ENCODE measurements around the gene KDM2B.

The KDM2B gene

DNA sequence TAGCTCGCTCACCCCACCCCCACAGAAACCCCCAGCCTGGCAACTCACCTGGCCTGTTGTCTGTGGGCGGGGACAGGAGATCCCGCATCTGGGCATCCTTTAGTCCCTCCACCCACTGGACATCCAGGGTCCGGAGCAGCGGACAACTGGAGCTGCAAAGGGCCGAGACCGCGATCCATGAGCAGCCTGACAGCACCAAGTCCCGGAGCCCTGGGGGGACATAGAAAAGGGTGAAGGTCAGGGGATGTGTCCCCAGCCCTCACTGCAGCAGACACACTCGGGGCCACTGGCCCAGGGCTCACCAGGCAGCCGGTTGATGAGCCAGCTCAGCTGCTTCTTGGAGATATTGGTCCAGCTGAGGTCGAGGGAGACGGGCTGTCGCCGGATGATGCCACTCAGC lies 140.1 kb downstream of the KDM2B start:
- no peak for DNase-seq (ENCODE audit: extremely low read depth in 1 of 2, low read depth in 1 of 2)

DNA sequence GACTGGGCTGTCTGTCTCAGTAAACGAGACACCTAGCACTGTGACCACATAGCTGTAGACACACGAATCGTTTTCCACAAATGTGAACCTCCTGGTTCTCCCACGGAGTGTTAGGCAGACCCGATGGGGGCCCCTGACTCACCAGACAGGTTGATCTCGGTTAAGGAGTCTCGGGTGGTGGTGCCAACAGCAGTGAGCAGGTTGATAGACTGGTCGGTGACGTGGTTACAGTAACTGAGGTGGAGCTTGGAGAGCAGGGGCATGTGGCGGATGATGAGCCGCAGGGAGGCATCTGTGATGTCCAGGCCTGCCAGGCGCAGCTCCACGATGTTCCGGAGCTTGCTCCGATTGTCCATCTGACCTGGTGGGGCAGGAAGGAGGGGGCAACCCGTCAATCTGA lies 141.1 kb downstream of the KDM2B start:
- DNase-seq (ENCODE audit: extremely low read depth in 1 of 2, low read depth in 1 of 2): no peak

DNA sequence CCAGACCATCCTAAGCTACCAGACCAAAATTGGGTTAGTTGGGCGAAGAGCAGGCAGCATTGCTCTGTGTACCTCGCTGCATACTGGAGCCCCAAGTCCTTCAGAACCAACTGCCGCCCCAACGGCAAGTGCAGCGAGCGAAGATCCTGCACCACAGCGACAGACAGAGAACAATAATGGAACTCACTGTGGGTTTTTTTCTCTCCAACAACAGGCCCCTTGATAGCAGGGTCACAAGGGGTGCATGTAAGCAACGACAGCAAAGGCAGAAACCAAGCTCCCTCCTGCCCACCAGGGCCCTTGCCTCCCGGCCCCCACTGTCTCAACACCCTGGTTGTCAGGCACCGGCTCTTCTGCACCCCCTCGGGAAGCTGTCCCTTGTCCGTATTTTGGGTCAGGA lies 141.9 kb downstream of the KDM2B start:
- no peak for DNase-seq (ENCODE audit: extremely low read depth in 1 of 2, low read depth in 1 of 2)

DNA sequence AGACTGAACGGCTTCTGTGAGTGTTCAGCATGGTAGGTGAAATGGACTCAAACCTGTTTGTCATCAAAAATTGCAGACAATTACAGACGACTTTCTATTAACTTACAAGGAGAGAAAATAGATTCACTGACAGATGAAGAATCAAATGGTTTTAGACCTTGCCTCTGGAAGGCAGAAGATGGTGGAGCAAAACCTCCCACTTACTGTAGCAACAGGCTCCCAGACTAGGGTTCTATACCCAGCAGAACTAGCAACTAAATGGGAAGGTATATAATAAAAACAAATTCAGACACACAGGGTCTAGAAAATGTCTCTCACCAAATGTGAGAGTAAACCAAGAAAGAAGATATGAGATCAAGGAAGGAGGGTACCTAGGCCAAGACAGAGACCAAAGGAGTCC lies 144.1 kb downstream of the KDM2B start:
- DNase-seq (ENCODE audit: extremely low read depth in 1 of 2, low read depth in 1 of 2): no peak

DNA sequence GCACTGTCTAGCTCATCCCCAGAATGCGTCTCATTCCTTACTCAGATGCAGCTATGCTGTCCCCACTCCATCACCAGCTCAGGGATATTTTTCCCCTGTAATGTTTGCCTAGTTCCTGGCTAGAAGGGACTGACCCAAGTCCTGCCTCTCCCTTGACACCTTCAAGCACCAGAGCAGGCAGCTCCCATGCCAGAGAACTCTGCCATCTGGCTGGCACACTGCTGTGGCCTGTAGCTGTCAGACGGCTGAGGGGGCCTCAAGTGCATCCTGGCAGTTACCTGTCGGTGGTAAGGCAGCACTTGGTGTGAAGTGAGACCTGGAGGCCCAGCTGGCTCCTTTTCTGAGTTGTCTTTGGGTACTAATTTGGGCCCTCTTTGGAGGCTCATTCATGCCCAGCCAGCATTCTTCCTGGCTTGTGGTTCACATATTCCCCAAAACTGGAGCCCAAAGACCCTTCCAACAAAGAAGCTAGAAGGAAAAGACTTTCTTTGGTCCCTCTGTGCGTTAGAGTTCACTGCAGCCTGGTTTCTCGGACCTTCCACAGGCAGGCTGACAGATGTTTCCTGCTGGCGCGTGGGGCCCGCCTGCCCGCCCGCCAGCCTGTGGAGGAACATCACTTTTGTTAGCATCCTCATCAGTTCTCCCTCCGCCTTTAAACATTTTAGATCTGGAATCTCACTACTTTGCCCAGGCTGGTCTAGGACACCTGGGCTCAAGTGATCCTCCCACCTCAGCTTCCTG lies 147.9 kb downstream of the KDM2B start:
- DNase-seq (ENCODE audit: extremely low read depth in 1 of 2, low read depth in 1 of 2): no peak

DNA sequence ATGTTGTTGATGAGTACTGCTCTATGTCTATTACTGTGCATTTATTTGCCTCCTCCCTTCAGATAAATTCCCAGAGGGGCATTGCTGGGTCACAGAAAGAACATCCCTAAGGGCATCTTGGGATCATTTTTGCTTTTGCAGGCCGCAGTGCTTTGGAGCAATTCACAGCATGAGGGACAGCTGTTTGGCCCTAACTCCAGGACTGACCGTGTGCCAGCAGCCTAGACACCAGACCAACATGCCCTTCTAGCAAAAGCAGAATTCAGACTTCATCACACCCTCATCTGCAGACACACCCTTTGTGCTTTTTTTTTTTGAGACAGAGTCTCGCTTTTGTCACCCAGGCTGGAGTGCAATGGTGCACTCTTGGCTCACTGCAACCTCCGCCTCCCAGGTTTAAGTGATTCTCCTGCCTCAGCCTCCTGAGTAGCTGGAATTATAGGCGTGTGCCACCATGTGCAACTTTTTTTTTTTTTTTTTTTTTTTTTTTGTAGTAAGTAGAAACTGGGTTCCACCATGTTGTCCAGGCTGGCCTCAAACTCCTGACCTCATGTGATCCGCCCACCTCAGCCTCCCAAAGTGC lies 149.9 kb downstream of the KDM2B start:
- no peak for DNase-seq (ENCODE audit: extremely low read depth in 1 of 2, low read depth in 1 of 2)

DNA sequence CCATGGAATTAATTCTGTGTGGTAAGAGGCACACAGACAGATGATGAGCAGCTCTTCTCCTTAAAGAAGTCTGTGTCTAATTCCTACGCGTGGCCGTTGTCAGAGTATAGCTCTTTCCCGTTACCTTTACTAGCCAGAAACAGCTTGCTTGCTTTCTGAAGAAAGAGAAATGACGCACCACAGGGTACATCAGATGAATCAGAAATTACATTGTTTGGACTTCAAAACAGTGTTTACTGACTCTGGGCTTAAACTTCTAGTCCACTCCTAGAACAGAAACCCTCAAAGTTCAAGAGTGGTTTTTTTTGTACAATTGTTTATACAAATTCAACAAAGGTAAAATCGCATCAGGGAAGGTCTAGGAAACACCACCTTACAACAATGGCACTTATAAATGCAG lies 151.9 kb downstream of the KDM2B start:
- DNase-seq (ENCODE audit: extremely low read depth in 1 of 2, low read depth in 1 of 2): no peak

DNA sequence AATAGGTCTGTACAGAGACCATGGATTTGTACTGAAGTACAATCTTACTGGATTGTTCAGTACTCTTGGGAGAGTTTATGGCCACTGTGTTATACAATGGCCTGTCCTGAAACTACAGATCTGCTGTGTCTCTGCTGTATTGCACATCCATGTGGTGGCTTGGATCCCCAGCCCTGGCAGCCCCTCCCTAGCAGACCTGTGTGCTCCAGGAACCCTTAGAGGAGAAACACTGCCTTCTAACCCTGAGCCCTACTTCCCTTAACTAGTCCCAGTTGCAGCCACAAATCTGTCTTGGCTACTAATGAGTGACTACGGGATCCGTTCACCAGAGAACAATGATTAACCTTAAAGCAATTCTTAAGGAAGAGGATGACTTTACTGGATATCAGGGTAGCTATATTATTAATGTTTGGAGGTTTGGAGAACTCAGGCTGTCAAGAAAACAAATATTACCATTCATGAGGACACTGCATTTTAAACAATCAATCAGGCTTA lies 153.2 kb downstream of the KDM2B start:
- DNase-seq (ENCODE audit: extremely low read depth in 1 of 2, low read depth in 1 of 2): no peak

DNA sequence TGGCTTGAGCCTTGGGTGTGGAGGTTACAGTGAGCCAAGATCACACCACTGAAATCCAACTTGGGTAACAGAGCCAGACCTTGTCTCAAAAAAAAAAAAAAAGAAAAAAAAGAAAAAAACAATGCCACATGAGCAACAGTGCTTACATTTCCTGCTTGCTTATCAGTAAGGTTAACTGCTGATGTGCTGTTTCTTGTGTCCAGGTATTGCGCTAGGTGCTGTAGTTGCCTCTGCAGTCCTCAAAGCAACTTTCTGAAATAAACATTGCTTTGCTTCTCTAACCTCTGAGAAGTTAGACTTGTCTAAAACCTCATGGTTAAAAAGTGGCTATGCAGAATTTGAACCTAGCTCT lies 156.2 kb downstream of the KDM2B start:
- DNase-seq (ENCODE audit: extremely low read depth in 1 of 2, low read depth in 1 of 2): no peak

DNA sequence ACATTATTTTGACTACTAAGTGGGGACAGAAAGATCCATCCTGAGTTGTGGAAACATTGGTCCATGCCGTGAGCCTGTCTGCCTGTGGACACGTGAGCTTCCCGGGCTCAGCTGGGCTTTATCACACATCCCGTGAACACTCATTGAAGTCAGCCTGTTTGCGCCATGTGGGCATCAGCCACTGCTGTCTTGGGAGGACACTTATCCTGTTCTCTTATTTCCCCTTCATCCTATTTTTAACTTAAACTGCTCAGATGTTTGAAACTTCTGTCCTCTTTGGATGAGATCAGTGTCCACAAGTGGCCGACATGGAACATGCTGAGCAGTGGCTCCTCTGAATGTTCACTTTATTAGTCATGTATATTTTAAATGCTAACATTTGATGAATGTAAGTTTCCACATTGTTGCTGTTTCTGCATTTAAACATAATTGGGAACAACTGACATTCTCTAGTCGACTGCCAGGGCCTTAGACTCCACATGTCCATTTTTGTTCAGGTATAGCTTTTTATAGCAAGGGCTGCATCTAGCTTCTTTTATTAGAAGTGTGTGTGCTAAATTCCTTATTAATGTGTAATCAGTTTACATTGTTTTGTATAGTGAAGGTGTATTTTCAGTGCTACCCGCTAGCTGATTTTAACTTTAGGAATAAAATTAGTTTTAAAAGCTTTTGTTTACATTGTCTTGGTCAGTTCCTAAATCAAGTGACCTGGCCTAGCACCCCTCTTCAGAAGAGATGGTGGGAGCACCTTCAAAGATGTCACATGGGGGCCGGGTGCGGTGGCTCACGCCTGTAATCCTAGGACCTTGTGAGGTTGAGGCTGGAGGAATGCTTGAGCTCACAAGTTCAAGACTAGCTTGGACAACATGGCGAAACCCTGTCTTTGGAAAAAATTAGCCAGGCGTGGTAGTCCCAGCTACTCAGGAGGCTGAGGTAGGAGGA lies 156.9 kb downstream of the KDM2B start:
- DNase-seq (ENCODE audit: extremely low read depth in 1 of 2, low read depth in 1 of 2): no peak

DNA sequence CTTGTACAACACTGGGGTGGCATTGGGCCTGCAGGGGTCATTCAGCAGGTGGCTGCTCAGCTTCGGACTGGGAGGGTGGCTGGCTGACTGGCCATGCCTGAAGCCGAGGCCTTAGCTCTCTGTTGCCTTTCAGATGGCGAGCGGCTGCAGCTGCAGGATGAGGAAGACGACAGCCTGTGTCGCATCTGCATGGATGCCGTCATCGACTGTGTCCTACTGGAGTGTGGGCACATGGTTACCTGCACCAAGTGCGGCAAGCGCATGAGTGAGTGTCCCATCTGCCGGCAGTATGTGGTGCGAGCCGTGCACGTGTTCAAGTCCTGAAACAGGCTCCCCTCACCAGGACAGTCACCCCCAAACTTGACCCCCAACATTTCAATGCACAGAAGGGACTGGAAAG lies 157.6 kb downstream of the KDM2B start:
- no peak for DNase-seq (ENCODE audit: extremely low read depth in 1 of 2, low read depth in 1 of 2)

DNA sequence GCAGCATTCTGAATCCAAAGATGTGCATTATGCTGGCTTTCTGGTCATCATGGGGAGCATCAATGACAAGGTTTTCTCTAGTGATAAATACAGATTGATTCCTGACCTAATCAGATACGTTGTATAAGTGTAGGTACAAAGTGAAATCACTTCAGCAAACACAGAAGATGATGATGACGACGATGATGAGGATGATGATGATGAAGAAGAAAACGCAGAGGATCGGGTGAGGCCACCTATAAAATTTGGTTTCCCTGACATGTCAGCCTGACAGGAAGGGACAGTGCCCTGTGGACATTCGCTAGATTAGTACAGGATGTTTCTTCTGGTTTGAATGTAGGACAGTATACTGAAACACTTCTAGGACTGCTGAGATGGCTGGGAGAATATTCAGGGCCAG lies 160.7 kb downstream of the KDM2B start:
- no peak for DNase-seq (ENCODE audit: extremely low read depth in 1 of 2, low read depth in 1 of 2)

DNA sequence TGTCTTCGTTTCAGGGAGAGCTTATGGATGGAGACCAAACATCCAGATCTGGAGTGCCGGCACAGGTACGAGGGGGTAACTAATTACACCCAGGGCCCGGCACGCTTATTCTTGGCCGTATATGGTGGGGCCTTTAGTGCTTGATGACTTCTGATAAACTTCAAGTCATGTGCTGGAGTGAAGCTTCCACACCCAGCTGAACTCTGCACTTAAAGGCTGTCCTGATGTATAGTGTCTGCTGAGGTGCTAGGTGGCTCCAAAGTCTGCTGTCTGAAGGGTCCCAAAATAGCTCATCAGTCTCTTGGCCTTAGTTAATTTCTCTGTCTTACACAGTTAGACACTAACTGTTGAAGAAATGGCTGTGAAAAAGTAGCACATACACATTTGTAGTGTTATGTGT lies 163.0 kb downstream of the KDM2B start:
- no peak for DNase-seq (ENCODE audit: extremely low read depth in 1 of 2, low read depth in 1 of 2)

DNA sequence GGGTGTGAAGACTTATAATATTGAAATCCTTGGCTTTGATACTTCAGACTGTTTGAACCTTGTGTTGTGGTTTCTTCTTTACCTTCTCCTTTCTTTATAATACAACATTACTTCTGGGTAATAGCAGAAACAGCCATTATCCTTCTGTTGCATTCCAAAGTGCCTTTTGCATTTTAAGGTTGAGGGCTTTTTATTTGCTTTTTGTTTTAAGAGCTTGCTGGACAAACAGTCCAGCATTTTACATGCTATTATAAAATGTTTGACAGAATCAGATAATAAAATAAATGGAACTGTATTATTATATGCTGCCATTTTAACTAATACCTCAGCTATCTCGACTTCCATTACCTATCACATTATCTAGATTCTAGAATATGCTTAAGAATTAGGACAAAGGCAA lies 166.9 kb downstream of the KDM2B start:
- no peak for DNase-seq (ENCODE audit: extremely low read depth in 1 of 2, low read depth in 1 of 2)

DNA sequence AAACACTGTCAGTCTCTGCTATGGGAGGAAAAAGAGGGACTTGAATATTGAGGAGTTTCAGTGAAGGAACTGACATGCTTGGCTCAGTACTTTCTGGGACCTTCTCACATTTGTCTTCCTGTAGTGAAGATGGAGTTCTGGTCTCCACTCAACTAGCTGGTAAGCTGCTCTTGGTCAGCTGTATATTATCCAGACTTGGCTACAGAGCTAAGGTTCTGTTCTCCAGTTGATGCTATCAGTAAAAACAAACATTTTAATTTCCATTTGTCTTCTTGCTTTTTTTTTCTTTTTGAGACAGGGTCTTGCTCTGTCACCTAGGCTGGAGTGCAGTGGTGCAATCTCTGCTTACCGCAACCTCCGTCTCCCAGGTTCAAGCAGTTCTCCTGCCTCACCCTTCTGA lies 175.6 kb downstream of the KDM2B start:
- DNase-seq (ENCODE audit: extremely low read depth in 1 of 2, low read depth in 1 of 2): no peak

DNA sequence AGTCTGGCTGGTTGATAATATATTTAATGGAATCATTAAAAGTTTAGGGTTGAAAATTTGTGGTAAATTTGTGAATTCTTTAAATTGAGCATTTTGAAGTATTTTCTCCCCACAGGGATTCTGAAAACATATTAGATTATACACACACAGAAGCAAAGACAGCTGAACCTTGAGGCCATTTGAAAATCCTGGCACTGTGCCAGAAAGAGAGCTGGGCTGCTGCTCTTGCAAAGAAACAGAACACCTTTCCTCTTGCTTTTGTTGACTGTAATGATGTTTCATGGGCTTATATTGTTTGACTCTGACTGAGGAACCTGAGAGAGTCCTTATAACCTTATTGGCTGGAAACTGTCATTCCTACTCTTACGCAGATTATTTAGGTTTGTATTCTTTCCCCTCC lies 176.1 kb downstream of the KDM2B start:
- no peak for DNase-seq (ENCODE audit: extremely low read depth in 1 of 2, low read depth in 1 of 2)

DNA sequence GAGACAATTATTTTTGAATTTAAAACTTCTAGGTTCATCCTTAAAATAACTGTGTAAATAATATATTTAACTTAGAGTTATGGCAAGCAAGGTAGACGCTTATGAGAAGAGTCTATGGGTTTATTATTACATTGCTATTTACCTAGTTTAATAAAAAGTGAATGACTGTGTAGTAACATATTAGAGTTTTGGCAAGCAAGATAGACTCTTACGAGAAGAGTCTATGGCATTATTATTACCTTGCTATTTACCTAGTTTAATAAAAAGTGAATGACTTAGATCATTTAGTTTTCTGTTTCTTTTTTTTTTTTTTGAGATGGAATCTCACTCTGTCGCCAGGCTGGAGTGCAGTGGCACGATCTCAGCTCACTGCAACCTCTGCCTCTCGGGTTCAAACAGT lies 177.1 kb downstream of the KDM2B start:
- DNase-seq (ENCODE audit: extremely low read depth in 1 of 2, low read depth in 1 of 2): no peak

DNA sequence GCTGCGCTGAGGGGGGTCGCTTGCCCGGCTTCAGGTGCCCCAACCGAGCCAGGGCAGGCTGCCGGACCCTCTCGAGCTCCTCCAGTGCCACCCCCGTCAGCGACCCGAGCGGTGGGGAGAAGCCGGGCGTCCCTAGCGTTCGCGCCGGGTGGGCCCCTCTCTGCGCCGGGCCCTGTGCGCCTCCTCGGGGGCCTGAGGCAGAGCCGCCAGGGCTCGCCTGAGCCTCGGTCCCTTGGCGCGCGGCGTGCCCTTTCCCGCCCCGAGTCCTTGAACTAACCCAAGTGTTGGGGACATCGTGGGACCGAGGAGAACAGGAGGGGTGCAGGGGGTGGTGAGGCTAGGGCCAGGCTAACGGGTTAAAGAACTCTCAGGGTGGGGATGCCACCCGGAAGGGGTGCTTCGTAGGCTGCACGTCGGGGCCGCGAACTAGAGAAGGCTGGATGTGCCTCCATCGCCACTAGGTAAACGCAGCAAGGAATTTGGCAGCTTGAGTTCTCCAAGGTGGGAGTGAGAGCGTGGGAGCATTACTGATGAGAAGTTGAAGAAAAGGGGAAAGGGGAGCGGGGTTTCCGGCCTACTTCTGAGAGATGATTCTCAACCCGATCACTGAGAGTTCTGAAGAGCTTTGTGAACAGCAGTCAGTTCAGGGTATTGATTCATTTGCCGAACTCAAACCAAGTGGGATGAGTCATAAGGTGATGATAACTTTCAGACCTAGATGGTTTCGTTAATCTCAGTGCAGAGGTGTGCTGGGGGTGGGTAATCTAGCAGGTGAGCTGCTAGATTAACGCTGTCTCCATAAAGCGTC lies 180.3 kb downstream of the KDM2B start:
- peak; percentile 12 to 33 for DNase-seq (ENCODE audit: extremely low read depth in 1 of 2, low read depth in 1 of 2)

DNA sequence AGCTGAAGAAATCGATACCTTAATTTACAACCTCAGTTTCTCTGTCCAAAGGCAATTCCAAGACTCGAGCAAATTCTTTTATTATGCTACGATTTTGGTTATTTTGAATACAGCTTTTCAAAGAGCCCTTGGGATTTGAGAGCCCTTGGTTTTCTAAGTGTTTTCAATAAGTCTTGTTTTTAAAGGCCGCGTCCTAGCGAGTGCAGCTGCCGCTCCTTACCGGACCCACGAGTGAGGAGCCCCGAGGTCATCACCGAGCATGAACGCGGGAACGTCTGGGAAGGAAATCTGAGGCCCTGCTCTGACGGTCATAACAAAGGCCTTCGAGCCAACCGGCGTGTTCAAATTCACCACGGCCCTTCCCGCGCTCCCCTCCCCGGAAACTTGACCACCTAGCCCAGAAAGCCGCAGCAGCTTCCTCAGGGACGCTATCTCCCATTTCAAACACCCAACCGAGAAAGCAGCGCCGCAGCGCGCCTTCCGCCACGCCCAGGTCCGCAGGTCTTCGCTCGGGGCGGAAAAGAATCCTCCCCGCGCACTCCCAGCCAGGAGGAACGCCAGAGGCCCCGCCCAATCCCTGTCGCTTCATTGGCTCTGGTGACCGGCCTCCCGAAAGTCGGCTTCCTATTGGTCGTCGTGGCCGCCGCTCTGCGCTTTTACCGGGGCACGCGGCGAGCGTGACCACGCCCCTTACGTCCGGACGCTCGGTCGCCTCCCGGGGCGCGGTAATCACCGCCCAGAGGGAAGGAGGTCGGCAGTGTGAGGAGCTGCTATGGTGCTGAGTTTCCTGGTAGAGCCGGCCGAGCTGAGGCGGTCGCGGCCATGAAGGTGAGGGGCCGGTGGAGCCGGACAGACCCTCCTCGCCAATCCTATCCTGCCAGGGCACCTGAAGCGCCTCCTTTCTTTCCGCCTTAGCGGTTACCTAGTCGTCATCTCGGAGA lies 181.2 kb downstream of the KDM2B start, which contains the start of gene RNF34:
TSS of gene RNF34 (plus strand) at position 728 of the 941 bp plus-strand sequence. CDS start at position 823, 95 bp downstream.
- DNase-seq (ENCODE audit: extremely low read depth in 1 of 2, low read depth in 1 of 2): peak; percentile 95 to 96

DNA sequence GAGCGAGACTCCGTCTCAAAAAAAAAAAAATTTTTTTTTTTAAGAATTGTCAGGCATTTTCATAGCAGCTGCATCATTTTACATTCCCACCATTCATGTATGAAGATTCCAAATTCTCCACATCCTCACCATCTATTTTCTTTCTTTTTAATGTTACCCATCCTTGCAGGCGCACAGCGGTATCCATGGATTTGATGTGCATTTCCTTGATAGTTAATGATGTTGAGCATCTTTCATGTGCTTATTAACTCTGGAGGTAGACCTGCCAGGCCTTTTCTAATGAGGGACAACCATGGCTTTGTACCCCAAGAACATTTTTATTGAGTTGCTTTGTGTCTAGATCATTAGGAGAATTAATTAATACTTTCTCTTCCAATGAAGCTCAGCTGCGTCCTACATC lies 182.5 kb downstream of the KDM2B start:
- no peak for DNase-seq (ENCODE audit: extremely low read depth in 1 of 2, low read depth in 1 of 2)
